ENCODE measurements around the gene RAB20. TPM values are rescaled to one million over a fixed set of nuclear protein-coding genes. Genes with fewer than 3 reads are reported as not detected.
A peak's percentile ranks its signal among the peaks of the same experiment; 100 is the strongest.
"Not testable (repeated sequence)": the region's sequence is repeated elsewhere in the genome, so short reads cannot be mapped to it uniquely, and the experiment has no call there.

The RAB20 gene
- total RNA-seq, 1 experiment from 2014 or later, result 0.75 TPM

- in situ Hi-C loops (cut with HindIII; ENCODE audit: low sequenced_read_pairs), result no loop called here
- no peak for DNase-seq (ENCODE audit: low spot score)
These were observed 15.4 kb upstream of the RAB20 start for GRCh38 chr13:110576736-110577476.

GRCh38 chr13:110576070-110576394 is 14.5 kb upstream of the RAB20 start:
- DNase-seq (ENCODE audit: low spot score), result no peak
- in situ Hi-C loops (cut with HindIII; ENCODE audit: low sequenced_read_pairs), result no loop called here

DNA sequence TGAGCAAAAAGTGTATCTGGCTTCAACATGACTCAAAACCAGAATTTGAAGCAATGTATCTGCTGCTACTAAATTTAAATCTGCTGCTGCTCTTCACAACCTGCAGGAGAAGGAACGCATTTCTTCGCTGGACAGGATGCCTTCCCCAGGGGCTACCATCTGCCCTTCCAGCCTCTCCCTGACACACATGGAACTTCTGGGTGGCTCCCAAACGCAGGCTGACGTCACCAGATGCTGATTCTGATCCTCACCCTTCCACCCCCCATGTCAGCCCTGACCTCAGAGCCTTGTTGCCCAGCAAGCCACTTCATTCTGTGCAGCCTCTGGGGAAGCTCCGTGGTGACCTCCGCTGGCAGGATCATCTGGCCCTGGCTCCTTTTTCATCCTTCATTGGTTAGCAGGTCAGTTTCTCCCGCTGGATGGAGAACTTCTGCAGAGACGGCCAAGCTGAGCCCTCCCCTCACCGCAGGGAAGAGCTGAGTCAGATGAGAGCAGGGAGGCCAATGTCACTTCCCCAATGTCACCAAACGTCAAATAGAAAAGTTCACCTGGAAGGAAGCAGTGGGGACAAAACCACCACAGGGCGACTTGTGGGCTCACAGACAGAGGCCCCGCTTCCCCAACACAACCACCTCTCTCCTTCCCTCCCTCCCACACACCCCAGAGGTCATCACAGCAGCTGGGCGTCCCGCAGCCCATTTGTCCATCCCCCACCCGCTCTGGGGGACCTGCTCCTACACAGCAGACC is 14.0 kb upstream of the RAB20 start:
- in situ Hi-C loops (cut with HindIII; ENCODE audit: low sequenced_read_pairs), result no loop called here

DNA sequence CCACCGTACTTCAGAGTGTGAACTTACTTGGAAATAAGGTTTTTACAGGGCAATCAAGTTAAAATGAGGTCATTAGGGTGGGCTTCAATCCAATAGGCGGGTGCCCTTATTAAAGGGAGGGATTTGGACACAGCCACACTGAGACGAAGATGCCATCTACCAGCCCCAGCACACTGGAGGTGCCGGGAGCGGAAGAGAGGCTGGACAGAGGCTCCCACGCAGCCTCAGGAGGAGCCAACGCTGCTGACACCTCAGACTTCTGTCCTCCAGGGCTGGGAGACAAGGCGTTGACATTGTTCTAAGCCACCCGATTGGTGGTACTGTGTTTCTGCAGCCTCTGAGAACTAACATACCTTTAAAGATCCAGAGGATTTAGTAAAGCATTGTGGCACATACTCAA is 12.6 kb upstream of the RAB20 start:
- in situ Hi-C loops (cut with HindIII; ENCODE audit: low sequenced_read_pairs), result no loop called here
- no peak for DNase-seq (ENCODE audit: low spot score)

More for the DNA sequence above, 14.0 kb upstream of the RAB20 start:
- no peak for DNase-seq (ENCODE audit: low spot score)

GRCh38 chr13:110572778-110573118 is 11.2 kb upstream of the RAB20 start:
- in situ Hi-C loops (cut with HindIII; ENCODE audit: low sequenced_read_pairs), result no loop called here
- no peak for DNase-seq (ENCODE audit: low spot score)

DNA sequence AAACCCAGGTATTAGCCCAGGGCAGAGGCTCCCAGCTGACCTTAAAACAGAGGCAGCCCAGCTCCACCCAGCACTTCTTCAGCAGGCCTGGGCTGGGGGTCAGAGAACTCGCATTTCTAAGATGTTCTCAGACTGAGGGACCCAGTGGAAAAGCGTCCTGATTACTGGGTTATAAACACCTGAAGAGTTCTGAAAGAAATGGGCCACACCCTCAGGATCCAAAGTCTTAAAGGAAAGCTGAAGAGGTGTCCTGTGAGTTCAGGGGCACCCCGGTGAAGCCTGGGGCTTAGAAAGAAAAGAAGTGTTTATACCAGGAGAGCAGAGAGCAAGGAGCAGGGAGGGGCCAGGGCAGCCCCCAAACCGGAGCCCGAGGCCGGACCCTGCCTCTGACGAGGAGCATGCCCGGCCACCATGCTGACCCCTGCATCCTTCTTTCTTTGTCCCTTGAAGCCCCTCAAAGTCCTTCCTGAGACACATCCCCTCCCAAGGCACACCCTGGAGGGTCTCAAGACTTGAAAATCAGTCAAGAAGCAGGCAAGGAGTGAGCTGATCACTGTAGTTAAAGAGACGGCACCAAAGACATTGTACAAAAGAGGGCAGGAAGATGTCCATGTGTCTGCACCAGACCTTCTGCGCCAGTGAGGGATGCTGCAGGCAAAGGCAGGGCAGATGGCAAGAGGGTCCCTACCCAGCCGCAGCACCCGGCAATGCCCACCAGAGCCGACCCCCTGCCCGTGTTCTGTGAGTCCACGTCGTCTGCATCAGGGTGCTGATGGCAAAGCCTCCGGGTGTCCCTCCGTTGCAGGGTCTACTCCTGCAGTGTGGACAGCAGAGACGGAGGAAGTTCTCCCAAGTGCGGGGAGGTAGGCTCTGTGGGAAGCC is 10.6 kb upstream of the RAB20 start:
- in situ Hi-C loops (cut with HindIII; ENCODE audit: low sequenced_read_pairs), result no loop called here
- DNase-seq (ENCODE audit: low spot score), result no peak

GRCh38 chr13:110570886-110571285 is 9.4 kb upstream of the RAB20 start:
- in situ Hi-C loops (cut with HindIII; ENCODE audit: low sequenced_read_pairs), result no loop called here
- DNase-seq (ENCODE audit: low spot score), result no peak

DNA sequence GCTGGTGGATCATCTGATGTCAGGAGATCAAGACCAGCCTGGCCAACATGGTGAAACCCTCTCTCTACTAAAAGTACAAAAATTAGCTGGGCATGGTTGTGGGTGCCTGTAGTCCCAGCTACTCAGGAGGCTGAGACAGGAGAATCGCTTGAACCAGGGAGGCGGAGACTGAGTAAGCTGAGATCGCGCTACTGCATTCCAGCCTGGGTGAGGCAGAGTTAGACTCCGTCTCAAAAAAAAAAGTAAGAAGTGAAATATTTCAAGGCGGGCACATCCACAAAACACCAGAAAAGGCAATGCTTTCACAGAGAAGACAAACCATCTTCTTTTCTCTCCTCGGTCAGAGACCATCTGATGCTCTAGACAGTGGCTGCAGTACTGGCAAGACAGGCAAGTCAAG is 8.4 kb upstream of the RAB20 start:
- in situ Hi-C loops (cut with HindIII; ENCODE audit: low sequenced_read_pairs); DNase-seq (ENCODE audit: low spot score): not testable (repeated sequence)

- in situ Hi-C loops (cut with HindIII; ENCODE audit: low sequenced_read_pairs), result no loop called here
- DNase-seq (ENCODE audit: low spot score), result no peak
These were observed 7.1 kb upstream of the RAB20 start for GRCh38 chr13:110568612-110569011.

DNA sequence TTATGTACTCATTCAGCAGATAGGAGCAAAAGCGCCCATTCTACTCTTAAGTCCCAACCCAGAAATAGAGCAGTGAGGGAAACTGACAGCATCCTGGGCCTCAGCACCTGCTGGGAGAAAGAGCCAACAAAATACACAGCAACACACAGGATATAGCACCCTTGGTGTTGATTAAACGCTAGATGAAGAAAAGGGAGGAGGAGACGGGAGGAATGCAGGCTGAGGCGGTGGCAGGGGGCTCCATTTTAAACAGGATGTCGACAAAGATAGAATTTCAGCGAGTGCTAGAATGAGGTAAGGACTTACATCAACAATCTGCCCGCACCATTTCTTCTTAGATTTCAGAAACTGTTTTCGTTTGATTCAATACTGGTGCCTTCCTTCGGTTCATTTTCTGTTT is 4.6 kb upstream of the RAB20 start:
- in situ Hi-C loops (cut with HindIII; ENCODE audit: low sequenced_read_pairs), result no loop called here
- DNase-seq (ENCODE audit: low spot score), result no peak

GRCh38 chr13:110565296-110565695 is 3.8 kb upstream of the RAB20 start:
- in situ Hi-C loops (cut with HindIII; ENCODE audit: low sequenced_read_pairs), result no loop called here
- no peak for DNase-seq (ENCODE audit: low spot score)

GRCh38 chr13:110564472-110564985 is 3.0 kb upstream of the RAB20 start:
- DNase-seq (ENCODE audit: low spot score), result no peak

GRCh38 chr13:110563463-110563774 is 1.9 kb upstream of the RAB20 start:
- DNase-seq (ENCODE audit: low spot score), result no peak
- in situ Hi-C loops (cut with HindIII; ENCODE audit: low sequenced_read_pairs), result no loop called here

More at GRCh38 chr13:110564472-110564985, 3.0 kb upstream of the RAB20 start:
- in situ Hi-C loops (cut with HindIII; ENCODE audit: low sequenced_read_pairs), result no loop called here

DNA sequence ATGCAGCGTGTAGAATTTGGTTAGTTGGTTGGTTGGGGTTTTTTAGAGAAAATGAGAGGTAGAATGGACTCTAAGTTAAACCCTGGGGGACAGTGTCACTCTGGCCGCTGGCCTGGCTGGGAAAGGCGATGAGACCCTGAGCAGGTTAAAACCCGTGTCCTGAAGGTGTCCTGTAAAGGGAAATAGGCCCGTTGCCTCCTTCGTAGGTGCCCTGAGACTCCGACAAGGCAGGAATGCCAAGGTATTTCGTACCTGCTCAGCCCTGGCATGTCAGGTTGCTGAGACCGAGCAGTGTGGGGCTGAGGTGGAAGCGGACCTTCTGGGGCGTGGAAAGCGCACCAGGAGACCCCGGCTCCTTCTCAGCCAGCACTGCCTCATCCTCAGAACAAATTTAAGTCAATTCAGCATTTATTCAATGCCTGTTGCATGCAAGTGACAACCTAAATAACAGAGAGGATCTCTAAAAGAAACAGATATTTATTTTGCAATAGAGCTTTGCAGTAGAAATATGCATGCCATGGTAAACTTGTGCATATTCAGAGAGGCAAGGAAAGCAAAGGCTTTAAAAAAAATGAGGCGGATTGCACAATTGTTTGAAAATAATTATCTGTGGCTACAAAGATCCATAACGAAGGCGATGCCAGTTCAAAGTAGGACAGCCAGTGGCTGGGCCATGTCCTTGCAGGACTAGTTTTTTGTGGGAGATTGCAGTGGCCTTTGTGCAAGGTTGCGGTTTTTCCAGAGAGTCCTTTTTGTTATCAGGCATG is 1.4 kb upstream of the RAB20 start:
- in situ Hi-C loops (cut with HindIII; ENCODE audit: low sequenced_read_pairs), result no loop called here
- DNase-seq (ENCODE audit: low spot score), result no peak

DNA sequence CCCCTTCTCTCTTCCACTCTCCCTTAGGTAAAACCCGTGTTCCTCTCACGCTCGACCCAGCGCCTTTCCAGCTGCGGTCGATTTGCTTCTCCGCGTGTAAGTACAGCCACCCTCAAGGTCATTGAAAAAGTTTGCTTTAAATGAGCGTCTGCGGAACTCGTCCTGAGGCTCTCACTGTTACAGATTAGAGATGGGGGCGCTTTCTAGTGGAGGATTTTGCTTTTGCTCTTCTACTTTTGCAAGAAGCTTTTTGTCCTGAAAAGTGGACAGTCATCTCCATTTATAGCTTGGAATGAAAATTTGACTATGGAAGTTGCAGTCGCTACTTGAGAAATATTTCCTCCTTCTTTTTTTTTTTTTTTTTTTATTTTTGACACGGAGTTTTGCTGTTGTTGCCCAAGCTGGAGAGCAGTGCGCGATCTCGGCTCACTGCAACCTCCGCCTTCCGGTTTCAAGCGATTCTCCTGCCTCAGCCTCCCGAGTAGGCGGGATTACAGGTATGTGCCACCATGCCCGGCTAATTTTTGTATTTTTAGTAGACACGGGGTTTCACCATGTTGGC is 595 bp upstream of the RAB20 start:
- in situ Hi-C loops (cut with HindIII; ENCODE audit: low sequenced_read_pairs), result no loop called here
- no peak for DNase-seq (ENCODE audit: low spot score)

GRCh38 chr13:110560601-110561343 is 750 bp downstream of the RAB20 start:
- in situ Hi-C loops (cut with HindIII; ENCODE audit: low sequenced_read_pairs), result no loop called here
- no peak for DNase-seq (ENCODE audit: low spot score)

GRCh38 chr13:110559986-110560385 is 1.5 kb downstream of the RAB20 start:
- DNase-seq (ENCODE audit: low spot score), result no peak
- in situ Hi-C loops (cut with HindIII; ENCODE audit: low sequenced_read_pairs), result no loop called here

GRCh38 chr13:110559429-110559943 is 2.0 kb downstream of the RAB20 start:
- peak; percentile 1 for DNase-seq (ENCODE audit: low spot score)
- in situ Hi-C loops (cut with HindIII; ENCODE audit: low sequenced_read_pairs), result no loop called here
